Tibial nerve (tissue), 4 donors: ENCODE data around the gene SHANK3.

Experiments used
- CTCF ChIP-seq, 5 experiments: fragments of 200-600 bp in 3 of 5; fragments of 450-650 bp in 2 of 5; sonication (generic) in 3 of 5; IDR thresholded peaks; one replicate each; pipeline ENCODE4 v1.5.1; 2016 to 2019; ENCODE audit warnings: antibody characterized with exemption in 5 of 5, mild to moderate bottlenecking in 3 of 5, moderate library complexity in 2 of 5
- EP300 ChIP-seq, 2 donors: sonication (generic); formaldehyde crosslinking; IDR thresholded peaks; one replicate each; pipeline ENCODE4 v1.6.1; 2017; ENCODE audit warnings: antibody characterized with exemption in 2 of 2, mild to moderate bottlenecking in 1 of 2
- POLR2A ChIP-seq, 2 donors: fragments of 450-650 bp; IDR thresholded peaks; one replicate each; pipeline ENCODE4 v1.6.1; 2017; ENCODE audit warnings: antibody characterized with exemption in 2 of 2, mild to moderate bottlenecking in 2 of 2, moderate library complexity in 2 of 2

- TF ChIP-seq CTCF (IDR thresholded peaks at IDR 0.05) (no peak), POLR2A (IDR thresholded peaks at IDR 0.05) (no peak), EP300 (IDR thresholded peaks at IDR 0.05) (no peak)
These were observed 14.2 kb downstream of the SHANK3 start for GRCh38 chr22:50686794-50687193.
